Fibroblast of skin of abdomen (primary cell): Measurements from ENCODE around the gene APMAP.

ENCODE experiments used
- DNase-seq: peaks from one replicate; pipeline ENCODE4 v3.0.0-alpha.2; 2013

The APMAP gene

GRCh38 chr20:24964506-24964840 is 28.1 kb downstream of the APMAP start:
- DNase-seq: no peak

DNA sequence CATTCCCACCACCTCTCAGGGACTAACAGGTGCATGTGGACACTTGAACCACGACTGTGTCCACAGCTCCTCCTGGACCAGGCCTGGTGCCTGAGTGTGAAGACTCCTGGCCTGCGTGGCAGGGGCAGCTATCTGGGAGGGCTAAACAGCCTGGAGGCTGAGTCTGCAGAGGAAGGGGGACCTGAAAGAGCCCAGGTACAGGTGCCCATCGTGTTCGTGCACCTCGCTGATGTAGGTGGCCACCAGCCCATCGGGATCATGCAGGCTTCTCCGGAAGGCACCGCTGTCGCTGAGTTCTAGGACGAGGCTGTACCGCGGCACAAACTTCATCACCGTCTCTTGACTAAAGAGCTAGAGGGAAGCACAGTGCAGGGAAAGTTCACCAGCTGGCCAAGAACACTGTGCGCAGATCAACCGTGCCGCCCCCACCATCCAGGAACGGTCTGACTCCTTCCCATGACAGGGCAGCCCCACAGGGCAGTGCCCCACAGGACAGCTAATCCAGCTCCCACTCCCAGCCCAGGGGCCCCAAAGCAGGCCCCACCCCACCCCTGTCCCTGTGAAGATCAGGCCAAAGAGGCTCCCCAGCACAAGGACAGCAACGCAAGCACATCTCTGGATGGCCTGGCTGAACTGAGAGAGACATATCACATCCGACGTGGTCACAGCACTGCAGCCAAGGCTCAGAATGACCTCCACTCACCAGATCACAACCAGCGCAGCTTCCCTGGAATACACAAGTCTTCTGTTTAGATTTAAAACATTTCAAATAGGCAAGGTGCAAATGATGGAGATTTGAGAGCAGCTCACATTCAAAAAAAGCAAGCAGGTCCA is 28.7 kb downstream of the APMAP start:
- no peak for DNase-seq

GRCh38 chr20:24962510-24962909 is 30.0 kb downstream of the APMAP start:
- DNase-seq: no peak

GRCh38 chr20:24962182-24962492 is 30.4 kb downstream of the APMAP start:
- DNase-seq: no peak

DNA sequence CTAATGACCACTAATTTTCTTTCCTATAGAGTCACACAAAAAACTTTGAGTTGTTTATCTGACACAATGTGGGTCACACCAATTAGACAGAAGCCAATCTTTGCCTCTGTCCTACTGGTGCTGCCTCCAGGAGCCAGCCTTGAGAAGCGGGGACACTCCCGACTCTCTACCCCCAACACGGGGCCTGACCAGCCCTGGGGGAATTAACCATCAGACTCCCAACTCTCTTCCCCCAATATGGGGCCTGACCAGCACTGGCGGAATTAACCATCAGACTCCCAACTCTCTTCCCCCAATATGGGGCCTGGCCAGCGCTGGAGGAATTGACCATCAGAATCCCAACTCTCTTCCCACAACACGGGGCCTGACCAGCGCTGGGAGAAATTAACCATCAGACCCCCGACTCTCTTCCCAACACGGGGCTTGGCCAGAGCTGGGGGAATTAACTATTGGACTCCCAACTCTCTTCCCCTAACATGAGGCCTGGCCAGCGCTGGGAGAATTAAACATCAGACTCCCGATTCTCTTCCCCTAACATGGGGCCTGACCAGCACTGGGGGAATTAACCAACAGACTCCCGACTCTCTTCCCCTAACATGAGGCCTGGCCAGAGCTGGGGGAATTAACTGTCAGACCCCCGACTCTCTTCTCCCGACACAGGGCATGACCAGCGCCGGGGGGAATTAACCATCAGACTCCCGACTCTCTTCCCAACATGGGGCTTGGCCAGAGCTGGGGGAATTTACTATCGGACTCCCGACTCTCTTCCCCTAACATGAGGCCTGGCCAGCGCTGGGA is 31.0 kb downstream of the APMAP start:
- DNase-seq: no peak

DNA sequence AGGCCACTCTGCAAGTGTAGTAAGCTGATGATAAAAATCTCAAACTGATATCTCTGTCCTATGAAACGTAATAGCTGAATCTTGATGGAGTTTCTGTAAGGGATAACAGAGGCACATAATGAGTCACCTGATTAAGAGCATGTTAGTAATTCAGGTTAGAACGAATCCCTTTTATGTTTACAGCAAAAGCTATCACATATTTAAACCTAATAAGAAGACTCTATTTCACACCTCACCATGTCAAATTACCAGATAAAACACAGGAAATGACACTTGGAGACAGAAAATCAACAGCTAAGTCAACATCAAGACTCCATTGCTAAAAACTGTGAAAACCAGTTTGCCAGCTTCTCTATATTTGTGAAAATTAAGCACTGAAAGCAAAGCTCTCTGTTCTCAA is 31.7 kb downstream of the APMAP start:
- DNase-seq: no peak

- no peak for DNase-seq
Measured at GRCh38 chr20:24960302-24960801, 32.2 kb downstream of the APMAP start.

GRCh38 chr20:24959591-24960301 is 32.8 kb downstream of the APMAP start:
- no peak for DNase-seq

DNA sequence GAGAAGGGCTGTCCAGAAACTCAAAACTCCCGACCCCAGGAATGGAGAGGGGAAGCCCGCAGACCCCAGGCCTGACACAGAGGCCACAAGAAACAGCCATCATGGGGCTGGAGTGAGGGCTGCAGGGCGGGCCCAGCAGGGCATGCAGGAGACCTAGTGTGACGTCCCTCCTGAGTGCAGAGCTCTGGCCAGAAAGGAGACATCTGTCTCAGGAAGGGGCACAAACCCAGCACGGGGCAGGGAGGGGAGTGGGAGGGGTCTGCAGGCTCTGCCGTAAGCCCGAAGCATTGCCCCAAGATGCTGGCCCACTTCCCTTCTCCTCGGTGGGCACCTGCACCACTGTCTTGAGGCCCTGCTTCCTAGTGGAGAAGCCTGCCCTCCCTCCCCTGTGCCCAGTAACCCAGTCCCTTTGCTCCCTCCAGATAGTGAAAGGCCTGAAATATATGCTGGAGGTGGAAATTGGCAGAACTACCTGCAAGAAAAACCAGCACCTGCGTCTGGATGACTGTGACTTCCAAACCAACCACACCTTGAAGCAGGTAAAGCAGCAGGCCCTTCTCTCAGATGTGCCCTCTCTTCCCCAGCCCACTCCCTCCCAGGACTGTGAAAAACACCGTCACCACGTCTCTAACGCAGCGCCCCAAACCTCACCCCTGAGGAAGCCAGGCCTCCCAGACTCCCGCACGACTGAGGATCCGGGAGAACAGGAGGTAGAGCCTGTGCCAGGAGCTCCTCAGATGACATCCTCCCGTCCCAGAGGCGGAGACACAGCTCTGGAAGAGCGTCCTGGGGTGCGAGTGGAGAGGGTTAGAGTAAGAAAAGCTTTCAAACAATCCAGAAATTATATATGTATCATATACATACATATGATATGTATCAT is 33.8 kb downstream of the APMAP start:
- DNase-seq: no peak

GRCh38 chr20:24957326-24958016 is 35.1 kb downstream of the APMAP start:
- DNase-seq: no peak

DNA sequence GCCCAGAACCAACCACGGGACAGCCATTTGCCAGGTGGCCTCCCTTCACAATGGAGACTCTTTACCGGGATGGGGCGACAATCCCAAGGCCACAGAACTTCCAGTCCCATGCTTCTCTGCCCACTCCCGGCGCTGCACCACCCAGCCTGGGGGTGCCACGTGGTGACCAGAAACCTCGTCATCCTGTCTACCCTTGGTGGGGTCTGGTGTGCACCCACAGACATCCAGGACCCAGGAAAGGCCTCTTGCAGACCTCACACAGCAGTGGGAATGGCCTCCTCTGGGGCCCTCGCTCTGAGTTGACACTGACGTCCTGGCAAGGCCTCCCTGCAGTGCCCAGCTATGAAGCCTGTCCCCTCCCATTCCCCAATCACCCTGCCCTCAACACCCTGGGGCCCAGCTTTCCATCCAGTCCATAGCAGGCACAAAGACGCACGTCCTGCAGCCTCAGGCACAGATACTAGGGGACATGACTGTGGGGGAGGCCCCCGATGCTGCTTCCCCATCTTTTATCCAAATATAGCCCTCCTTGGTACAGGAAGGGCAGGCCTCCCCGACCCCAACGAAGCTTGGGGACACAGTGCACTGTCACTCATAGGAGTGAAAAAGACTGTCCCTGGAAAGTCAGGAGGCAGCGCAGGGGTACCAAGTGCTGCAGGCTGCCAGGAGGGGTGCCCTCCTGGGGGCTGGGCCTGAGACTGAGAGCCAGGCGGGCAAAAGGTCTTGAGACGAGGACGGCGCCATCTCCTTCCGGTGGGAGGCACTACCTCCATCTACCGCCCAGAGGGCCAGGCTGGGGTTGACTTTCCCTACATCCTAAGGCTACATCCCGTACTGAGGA is 36.3 kb downstream of the APMAP start:
- no peak for DNase-seq

DNA sequence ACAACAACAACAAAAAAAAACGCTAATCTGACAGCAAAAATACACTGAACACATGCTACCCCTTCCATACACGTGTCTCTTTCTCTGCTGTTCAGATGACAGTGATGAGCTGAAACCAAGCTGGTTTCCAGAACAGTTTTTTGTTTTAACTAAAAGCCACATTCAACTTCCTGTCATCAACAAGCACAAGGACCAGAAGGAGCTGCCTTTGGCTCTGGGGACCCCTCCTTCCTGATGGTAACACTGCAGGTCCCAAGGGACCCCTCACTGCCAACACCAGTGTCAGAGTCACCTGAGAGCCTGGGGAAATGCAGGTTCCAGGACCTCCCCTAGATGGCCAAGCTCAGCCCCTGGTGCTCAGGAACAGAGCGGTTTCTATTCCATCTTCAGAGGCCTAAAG is 37.5 kb downstream of the APMAP start:
- no peak for DNase-seq

DNA sequence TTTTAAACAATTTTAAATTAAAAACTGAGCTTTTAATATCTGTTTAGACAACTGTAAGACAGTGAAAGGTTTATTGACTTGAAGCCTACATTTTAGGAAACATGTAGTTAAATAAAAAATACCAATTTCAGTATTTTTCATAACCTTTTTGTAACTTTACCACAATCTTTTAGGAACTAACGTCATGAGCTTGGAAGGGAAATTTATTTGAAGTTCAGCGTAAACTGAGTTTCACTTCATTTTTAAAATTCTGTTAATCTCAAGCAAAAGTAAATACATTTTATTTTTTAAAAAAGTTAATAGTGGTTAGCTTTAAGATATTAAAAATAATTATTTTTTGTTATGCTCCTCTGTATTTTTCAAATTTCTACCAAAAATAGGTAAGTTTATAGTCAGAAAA is 38.0 kb downstream of the APMAP start:
- DNase-seq: no peak

DNA sequence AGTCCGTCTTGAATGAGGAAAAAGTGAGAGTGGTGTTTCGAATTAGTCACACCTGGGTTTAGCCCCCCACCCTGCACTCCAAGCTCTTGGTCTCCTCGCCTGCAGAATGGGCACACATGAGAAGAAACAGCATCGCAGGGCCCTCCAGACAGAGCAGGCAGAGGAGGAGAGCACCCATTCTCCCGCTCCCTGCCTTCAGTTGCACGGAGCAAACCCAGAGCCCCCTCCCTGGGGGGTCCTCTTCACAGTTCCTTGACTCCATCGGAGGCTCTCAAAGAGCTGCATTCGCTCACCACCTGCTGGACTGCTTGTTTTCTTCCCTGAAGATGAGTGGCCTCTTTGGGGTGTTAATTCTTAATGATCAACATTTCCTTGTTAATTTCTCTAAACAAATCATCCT is 38.4 kb downstream of the APMAP start:
- no peak for DNase-seq

GRCh38 chr20:24953621-24954133 is 38.9 kb downstream of the APMAP start:
- no peak for DNase-seq

DNA sequence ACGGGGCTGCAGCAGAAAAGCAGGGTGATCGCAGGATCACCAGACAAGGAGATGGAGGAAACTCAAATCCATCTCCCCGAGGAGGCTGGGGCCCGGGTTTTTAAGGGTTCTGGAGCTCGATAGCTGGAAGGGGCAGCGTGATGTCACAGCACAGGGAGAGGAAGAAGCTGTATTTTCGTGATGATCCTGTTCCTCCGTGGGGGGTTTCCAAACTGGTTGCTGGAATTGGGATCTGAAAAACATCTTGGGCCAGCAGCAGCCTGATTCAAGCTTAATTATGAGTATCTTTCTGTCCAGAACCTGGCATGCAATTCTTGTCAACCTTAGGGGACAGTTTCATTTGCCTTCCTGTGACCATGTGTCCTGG is 39.4 kb downstream of the APMAP start:
- DNase-seq: no peak

DNA sequence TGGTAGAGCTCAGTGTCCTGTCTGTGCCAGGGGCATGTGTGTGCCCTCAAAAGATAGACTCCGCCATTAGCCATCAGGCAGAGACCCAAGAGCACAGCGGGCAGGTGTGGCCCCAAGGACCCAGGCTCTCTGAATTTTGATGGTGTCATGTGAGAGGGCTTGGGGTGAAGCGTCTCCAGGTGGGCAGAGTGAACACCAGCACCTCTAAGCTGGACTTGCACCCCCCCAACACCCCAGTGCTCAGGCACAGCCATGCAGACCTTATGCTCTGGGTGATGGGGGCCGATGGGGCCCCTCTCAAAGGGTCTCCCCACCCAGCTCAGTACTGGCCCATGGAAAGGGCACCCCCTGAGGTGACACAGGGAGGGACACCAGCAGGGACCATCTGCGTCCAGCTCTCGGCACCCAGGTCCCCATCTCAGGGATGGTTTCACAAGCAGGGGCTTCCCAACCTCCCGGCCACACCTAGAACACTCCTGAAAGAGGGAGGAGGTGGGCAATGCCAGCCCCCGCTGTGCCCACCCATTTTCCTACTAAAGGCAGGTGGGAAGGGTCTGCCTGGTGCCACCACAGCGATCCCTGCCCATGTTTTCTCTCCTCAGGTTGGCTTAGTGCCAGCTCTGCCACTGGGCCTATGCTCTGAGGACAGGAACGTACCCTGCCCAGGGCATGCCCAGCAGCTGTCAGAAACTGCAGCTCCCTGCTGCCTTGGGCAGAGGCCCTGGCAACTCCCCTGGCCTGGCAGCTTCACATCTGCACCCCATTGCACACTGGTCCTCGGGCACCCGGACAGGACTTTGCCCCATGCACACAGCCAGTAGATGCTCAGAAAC is 40.0 kb downstream of the APMAP start:
- no peak for DNase-seq

GRCh38 chr20:24951536-24952083 is 40.9 kb downstream of the APMAP start:
- DNase-seq: no peak

GRCh38 chr20:24950836-24951525 is 41.6 kb downstream of the APMAP start:
- no peak for DNase-seq
